ENCODE data around the gene SLC25A22. TPM values are rescaled to one million over a fixed set of nuclear protein-coding genes. Genes with fewer than 3 reads are reported as not detected.
A peak's percentile ranks its signal among the peaks of the same experiment; 100 is the strongest.

SLC25A22 gene
- total and polyA plus RNA-seq, 10 of the 15 experiments (the other 5 are each of a cell fraction or from before 2014, with no cell fraction given) = 0.27 to 27.0 (median 8.2) TPM

- peaks cover 41% of the 10 kb centered on the region for H3K79me2 ChIP-seq (ENCODE audit: control insufficient read depth, insufficient read depth, low read length)
- TF ChIP-seq STAT3 (IDR thresholded peaks at IDR 0.05; ENCODE audit: low read depth, low read length) (no peak), PAX5 (IDR thresholded peaks at IDR 0.05; ENCODE audit: borderline replicate concordance, low read depth, low read length) (no peak), POLR2A (IDR thresholded peaks at IDR 0.05; ENCODE audit: low read depth, low read length) (peak; percentile 39; the same call in 1 of the 2 replicates), ZBTB4 (CRISPR knock-in tag; IDR thresholded peaks at IDR 0.05) (no peak)
- whole genome bisulfite sequencing (ENCODE audit: insufficient coverage, insufficient replicate concordance, low lambda C conversion rate, missing lambda C conversion rate) = 82% methylated on average over 20 of the region's 20 CpGs
- ATAC-seq = no peak
- intact Hi-C loops (cut with micrococcal nuclease; ENCODE audit: unreplicated experiment) (no loop called here), in situ Hi-C loops (cut with MboI) (no loop called here)
- no peak for FAIRE-seq
- peak overlapping the region; percentile 60 for H3K4me2 ChIP-seq (ENCODE audit: control insufficient read depth, insufficient read depth)
- no peak overlapping the region for H3K27ac ChIP-seq (ENCODE audit: control insufficient read depth, insufficient read depth)
- H3K36me3 ChIP-seq (ENCODE audit: control insufficient read depth in 2 of 2, insufficient read depth in 2 of 2, low read length in 1 of 2) = peaks cover 0 to 24% of the 10 kb centered on the region in 2 experiments; a peak in 3 of 4 replicates
- no peaks in the 10 kb centered on the region for H3K9me3 ChIP-seq (replicated peaks; ENCODE audit: control insufficient read depth, insufficient read depth, low read length)
- TSS peak; percentile 37 for BruUV-seq (replicated peaks)
- no peaks in the 10 kb centered on the region for H3K27me3 ChIP-seq (replicated peaks in 1 of 2; ENCODE audit: control insufficient read depth in 2 of 2, insufficient read depth in 2 of 2, low read length in 1 of 2)
- H3K4me1 ChIP-seq (ENCODE audit: control insufficient read depth, insufficient read depth, low read length) = peaks cover 13% of the 10 kb centered on the region
- H2AFZ ChIP-seq (ENCODE audit: control insufficient read depth, low read depth, low read length) = no peak overlapping the region
- POLR2A ChIA-PET = interaction anchor here (0.6 to 1.4 kb wide), 4 partner anchors 26 to 518 kb away, joined by 3 to 10 read pairs (median 4); no protein-coding TSS in a partner anchor
- no peaks in the 10 kb centered on the region for H4K20me1 ChIP-seq (ENCODE audit: control insufficient read depth, insufficient read depth)
- RAD21 ChIA-PET (ENCODE audit: unreplicated experiment) = no interaction called here
- DNase-seq (ENCODE audit: low read depth, low spot score) = no peak
- CTCF ChIA-PET = no interaction called here
- H3K9ac ChIP-seq (ENCODE audit: control insufficient read depth, insufficient read depth, low read length) = peak overlapping the region; percentile 27; the same call in 1 of the 2 replicates
- H3K4me3 ChIP-seq = peak overlapping the region; percentile 57; the same call in 1 of the 2 replicates
- SMC1A ChIA-PET (ENCODE audit: uncharacterized antibody, unreplicated experiment) = no interaction called here
Measured at GRCh38 chr11:774873-775592, 23.0 kb downstream of the SLC25A22 start.
